ENCODE data around the gene TMEM208.

DNA sequence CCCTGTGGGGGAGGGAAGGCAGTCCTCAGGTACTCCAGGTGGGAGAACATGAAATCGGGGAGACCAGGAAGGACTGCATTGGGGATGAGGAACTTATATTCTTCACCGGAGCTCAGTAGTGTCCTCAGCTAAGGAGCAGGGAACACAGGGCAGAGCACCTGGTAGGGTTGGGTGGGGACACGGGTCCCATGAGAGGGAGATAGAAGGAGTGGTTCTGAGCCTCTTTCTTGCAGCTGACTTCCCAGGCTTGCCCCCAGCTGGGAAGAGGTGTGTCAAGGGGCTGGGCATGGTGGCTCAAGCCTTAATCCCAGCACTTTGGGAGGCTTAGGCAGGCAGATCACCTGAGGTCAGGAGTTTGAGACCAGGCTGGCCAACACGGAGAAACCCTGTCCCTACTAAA, 18.3 kb downstream of the TMEM208 start:
- TF ChIP-seq, protein P1, sequence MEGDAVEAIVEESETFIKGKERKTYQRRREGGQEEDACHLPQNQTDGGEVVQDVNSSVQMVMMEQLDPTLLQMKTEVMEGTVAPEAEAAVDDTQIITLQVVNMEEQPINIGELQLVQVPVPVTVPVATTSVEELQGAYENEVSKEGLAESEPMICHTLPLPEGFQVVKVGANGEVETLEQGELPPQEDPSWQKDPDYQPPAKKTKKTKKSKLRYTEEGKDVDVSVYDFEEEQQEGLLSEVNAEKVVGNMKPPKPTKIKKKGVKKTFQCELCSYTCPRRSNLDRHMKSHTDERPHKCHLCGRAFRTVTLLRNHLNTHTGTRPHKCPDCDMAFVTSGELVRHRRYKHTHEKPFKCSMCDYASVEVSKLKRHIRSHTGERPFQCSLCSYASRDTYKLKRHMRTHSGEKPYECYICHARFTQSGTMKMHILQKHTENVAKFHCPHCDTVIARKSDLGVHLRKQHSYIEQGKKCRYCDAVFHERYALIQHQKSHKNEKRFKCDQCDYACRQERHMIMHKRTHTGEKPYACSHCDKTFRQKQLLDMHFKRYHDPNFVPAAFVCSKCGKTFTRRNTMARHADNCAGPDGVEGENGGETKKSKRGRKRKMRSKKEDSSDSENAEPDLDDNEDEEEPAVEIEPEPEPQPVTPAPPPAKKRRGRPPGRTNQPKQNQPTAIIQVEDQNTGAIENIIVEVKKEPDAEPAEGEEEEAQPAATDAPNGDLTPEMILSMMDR (IDR thresholded peaks at IDR 0.05): no peak
- TF ChIP-seq POLR2A (IDR thresholded peaks at IDR 0.05): no peak

All from adrenal gland (tissue), 5 donors.